ENCODE data around the gene AGPAT4. TPM values are rescaled to one million over a fixed set of nuclear protein-coding genes. Genes with fewer than 3 reads are reported as not detected.

AGPAT4 gene
- total and polyA plus RNA-seq, 8 donors: 12.4 to 19.4 (median 15.7) TPM

GRCh38 chr6:161292650-161293281, 18.9 kb upstream of the AGPAT4 start:
- H3K4me3 ChIP-seq: no peak overlapping the region
- no peaks in the 10 kb centered on the region for H3K9me3 ChIP-seq
- no peaks in the 10 kb centered on the region for H3K27me3 ChIP-seq
- no peak overlapping the region for H3K27ac ChIP-seq
- no peak for DNase-seq
- no peaks in the 10 kb centered on the region for H3K4me1 ChIP-seq
- ATAC-seq: no peak
- intact Hi-C loops (cut with DNase I): no loop called here
- H3K36me3 ChIP-seq: no peaks in the 10 kb centered on the region
- no peak for TF ChIP-seq CTCF (IDR thresholded peaks at IDR 0.05)

GRCh38 chr6:161292145-161292544, 18.3 kb upstream of the AGPAT4 start:
- TF ChIP-seq CTCF (IDR thresholded peaks at IDR 0.05): no peak
- intact Hi-C loops (cut with DNase I): no loop called here
- no peak for DNase-seq

GRCh38 chr6:161290751-161291150, 16.9 kb upstream of the AGPAT4 start:
- Histone ChIP-seq H3K27ac (no peak overlapping the region), H3K4me1 (no peaks in the 10 kb centered on the region), H3K9me3 (no peaks in the 10 kb centered on the region), H3K27me3 (no peaks in the 10 kb centered on the region), H3K4me3 (no peak overlapping the region), H3K36me3 (no peaks in the 10 kb centered on the region)
- DNase-seq (no peak), ATAC-seq (no peak)
- no peak for TF ChIP-seq CTCF (IDR thresholded peaks at IDR 0.05)
- intact Hi-C loops (cut with DNase I): no loop called here

More at GRCh38 chr6:161292145-161292544, 18.3 kb upstream of the AGPAT4 start:
- Histone ChIP-seq H3K4me1 (no peaks in the 10 kb centered on the region), H3K4me3 (no peak overlapping the region), H3K27me3 (no peaks in the 10 kb centered on the region), H3K27ac (no peak overlapping the region), H3K9me3 (no peaks in the 10 kb centered on the region), H3K36me3 (no peaks in the 10 kb centered on the region)
- ATAC-seq: no peak

GRCh38 chr6:161284653-161285052, 10.8 kb upstream of the AGPAT4 start:
- no peak for ATAC-seq
- peaks cover 0 to 3% of the 10 kb centered on the region in 2 donors for H3K9me3 ChIP-seq

GRCh38 chr6:161281092-161281491, 7.2 kb upstream of the AGPAT4 start:
- Histone ChIP-seq H3K4me3 (no peak overlapping the region), H3K9me3 (peaks cover 0 to 3% of the 10 kb centered on the region in 2 donors), H3K36me3 (no peaks in the 10 kb centered on the region), H3K27ac (no peak overlapping the region), H3K4me1 (peaks cover 0 to 4% of the 10 kb centered on the region in 2 donors), H3K27me3 (no peaks in the 10 kb centered on the region)
- ATAC-seq (no peak), DNase-seq (no peak)
- no peak for TF ChIP-seq CTCF (IDR thresholded peaks at IDR 0.05)
- intact Hi-C loops (cut with DNase I): no loop called here

More at GRCh38 chr6:161284653-161285052, 10.8 kb upstream of the AGPAT4 start:
- Histone ChIP-seq H3K4me3 (no peak overlapping the region), H3K4me1 (peaks cover 0 to 4% of the 10 kb centered on the region in 2 donors), H3K27me3 (no peaks in the 10 kb centered on the region), H3K27ac (no peak overlapping the region), H3K36me3 (no peaks in the 10 kb centered on the region)
- DNase-seq: no peak
- intact Hi-C loops (cut with DNase I): no loop called here
- TF ChIP-seq CTCF (IDR thresholded peaks at IDR 0.05): no peak

Data from left lung (tissue), 10 donors.